DOHH2 (cell line): ENCODE measurements around the gene AHNAK.

ENCODE experiments used
- H3F3A ChIP-seq: fragments of 200-600 bp; sonication (generic), shearing (Covaris generic); 2 replicates; pipeline ENCODE4 v1.6.0; 2016; ENCODE audit warnings: antibody characterized with exemption, mild to moderate bottlenecking; ENCODE audit not compliant: control insufficient read depth, insufficient read depth
- H3K27ac ChIP-seq: fragments of 200-600 bp; sonication (generic); 2 replicates; pipeline ENCODE4 v1.5.1; 2014; ENCODE audit warnings: low read depth, mild to moderate bottlenecking, low read length, moderate library complexity
- H3K27me3 ChIP-seq: fragments of 200-600 bp; sonication (generic); 2 replicates; pipeline ENCODE4 v1.6.1; 2014; ENCODE audit warnings: mild to moderate bottlenecking, low read length, mixed read lengths; ENCODE audit not compliant: control insufficient read depth
- H3K36me3 ChIP-seq: fragments of 200-600 bp; sonication (generic); 2 replicates; pipeline ENCODE4 v1.6.1; 2014; ENCODE audit warnings: mild to moderate bottlenecking, low read length, moderate library complexity, mixed read lengths; ENCODE audit not compliant: control insufficient read depth
- H3K4me1 ChIP-seq: fragments of 200-600 bp; sonication (generic); 2 replicates; pipeline ENCODE4 v1.6.1; 2014; ENCODE audit warnings: mild to moderate bottlenecking, low read length, mixed read lengths; ENCODE audit not compliant: control insufficient read depth
- H3K4me2 ChIP-seq: fragments of 200-600 bp; sonication (generic); 2 replicates; pipeline ENCODE4 v1.6.0; 2014; ENCODE audit warnings: mild to moderate bottlenecking, low read length, moderate library complexity
- H3K4me3 ChIP-seq: fragments of 200-600 bp; sonication (generic); 2 replicates; pipeline ENCODE4 v1.5.1; 2014; ENCODE audit warnings: mild to moderate bottlenecking, low read length, mixed read lengths
- H3K79me2 ChIP-seq: fragments of 200-600 bp; sonication (generic); 2 replicates; pipeline ENCODE4 v1.6.1; 2014; ENCODE audit warnings: mild to moderate bottlenecking, low read length, mixed read lengths; ENCODE audit not compliant: control insufficient read depth
- H3K9me2 ChIP-seq: fragments of 200-600 bp; sonication (generic); replicated peaks from 2 replicates; pipeline ENCODE4 v1.6.1; 2014; ENCODE audit warnings: mild to moderate bottlenecking, low read length, mixed read lengths; ENCODE audit not compliant: control insufficient read depth
- H3K9me3 ChIP-seq: fragments of 200-600 bp; sonication (generic); 2 replicates; pipeline ENCODE4 v1.6.1; 2014; ENCODE audit warnings: antibody characterized with exemption, low read length, mixed read lengths; ENCODE audit not compliant: control insufficient read depth, insufficient read depth
- H4K20me1 ChIP-seq: fragments of 200-600 bp; sonication (generic); 2 replicates; pipeline ENCODE4 v1.6.0; 2014; ENCODE audit warnings: low read depth, mild to moderate bottlenecking, antibody characterized with exemption, low read length, moderate library complexity; ENCODE audit not compliant: control insufficient read depth, insufficient read depth
- EZH2phosphoT487 ChIP-seq: fragments of 200-600 bp; sonication (generic); IDR thresholded peaks from 2 replicates; pipeline ENCODE4 v1.6.1; 2017; ENCODE audit warnings: borderline replicate concordance, mild to moderate bottlenecking, antibody characterized with exemption, low read length, moderate library complexity, mixed read lengths
- TF ChIP-seq, protein P1 (sequence below): fragments of 200-600 bp; sonication (generic); IDR thresholded peaks from one replicate; pipeline ENCODE4 v1.5.1; 2014; ENCODE audit warnings: antibody characterized with exemption, mild to moderate bottlenecking, low read depth, low read length; ENCODE audit not compliant: poor library complexity, severe bottlenecking

The AHNAK gene

GRCh38 chr11:62487136-62487535 lies 59.5 kb downstream of the AHNAK start:
- Histone ChIP-seq H3K79me2 (no peaks in the 10 kb centered on the region), H3K4me1 (no peaks in the 10 kb centered on the region), H3K9me3 (no peaks in the 10 kb centered on the region), H3F3A (no peaks in the 10 kb centered on the region), H3K27me3 (peaks cover 3% of the 10 kb centered on the region; the same call in 1 of the 2 replicates), H3K27ac (no peak overlapping the region), H3K4me2 (no peak overlapping the region), H4K20me1 (no peaks in the 10 kb centered on the region), H3K36me3 (no peaks in the 10 kb centered on the region), H3K4me3 (no peak overlapping the region), H3K9me2 (no peaks in the 10 kb centered on the region)
- no peak for TF ChIP-seq EZH2phosphoT487
- TF ChIP-seq, protein P1, sequence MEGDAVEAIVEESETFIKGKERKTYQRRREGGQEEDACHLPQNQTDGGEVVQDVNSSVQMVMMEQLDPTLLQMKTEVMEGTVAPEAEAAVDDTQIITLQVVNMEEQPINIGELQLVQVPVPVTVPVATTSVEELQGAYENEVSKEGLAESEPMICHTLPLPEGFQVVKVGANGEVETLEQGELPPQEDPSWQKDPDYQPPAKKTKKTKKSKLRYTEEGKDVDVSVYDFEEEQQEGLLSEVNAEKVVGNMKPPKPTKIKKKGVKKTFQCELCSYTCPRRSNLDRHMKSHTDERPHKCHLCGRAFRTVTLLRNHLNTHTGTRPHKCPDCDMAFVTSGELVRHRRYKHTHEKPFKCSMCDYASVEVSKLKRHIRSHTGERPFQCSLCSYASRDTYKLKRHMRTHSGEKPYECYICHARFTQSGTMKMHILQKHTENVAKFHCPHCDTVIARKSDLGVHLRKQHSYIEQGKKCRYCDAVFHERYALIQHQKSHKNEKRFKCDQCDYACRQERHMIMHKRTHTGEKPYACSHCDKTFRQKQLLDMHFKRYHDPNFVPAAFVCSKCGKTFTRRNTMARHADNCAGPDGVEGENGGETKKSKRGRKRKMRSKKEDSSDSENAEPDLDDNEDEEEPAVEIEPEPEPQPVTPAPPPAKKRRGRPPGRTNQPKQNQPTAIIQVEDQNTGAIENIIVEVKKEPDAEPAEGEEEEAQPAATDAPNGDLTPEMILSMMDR = no peak

DNA sequence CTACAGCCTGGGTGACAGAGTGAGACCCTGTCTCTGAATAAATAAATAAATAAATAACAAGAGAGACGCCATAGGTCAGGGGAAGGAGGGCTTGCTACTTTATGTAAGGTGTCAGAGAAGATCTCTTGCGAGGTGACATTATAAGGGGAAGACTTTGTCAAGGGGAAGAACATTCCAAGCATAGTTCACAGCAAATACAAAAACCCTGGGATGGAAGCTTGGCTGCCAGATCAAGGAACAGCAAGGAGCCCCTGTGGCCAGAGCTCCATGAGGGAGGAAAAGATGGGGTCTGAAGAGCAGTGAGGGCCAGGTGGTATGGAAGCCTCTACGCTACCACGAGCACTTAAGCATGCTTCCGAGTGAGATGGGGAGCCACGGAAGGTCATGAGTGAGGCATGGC lies 62.3 kb downstream of the AHNAK start:
- TF ChIP-seq EZH2phosphoT487 = no peak
- TF ChIP-seq, protein P1 = no peak
- no peaks in the 10 kb centered on the region for H3K4me1 ChIP-seq
- no peaks in the 10 kb centered on the region for H3K9me2 ChIP-seq
- no peaks in the 10 kb centered on the region for H4K20me1 ChIP-seq
- no peaks in the 10 kb centered on the region for H3F3A ChIP-seq
- H3K9me3 ChIP-seq = no peaks in the 10 kb centered on the region
- H3K36me3 ChIP-seq = no peaks in the 10 kb centered on the region
- H3K27ac ChIP-seq = no peak overlapping the region
- no peaks in the 10 kb centered on the region for H3K79me2 ChIP-seq
- H3K4me3 ChIP-seq = no peak overlapping the region
- H3K27me3 ChIP-seq = peaks cover 3% of the 10 kb centered on the region; the same call in 1 of the 2 replicates
- H3K4me2 ChIP-seq = no peak overlapping the region

DNA sequence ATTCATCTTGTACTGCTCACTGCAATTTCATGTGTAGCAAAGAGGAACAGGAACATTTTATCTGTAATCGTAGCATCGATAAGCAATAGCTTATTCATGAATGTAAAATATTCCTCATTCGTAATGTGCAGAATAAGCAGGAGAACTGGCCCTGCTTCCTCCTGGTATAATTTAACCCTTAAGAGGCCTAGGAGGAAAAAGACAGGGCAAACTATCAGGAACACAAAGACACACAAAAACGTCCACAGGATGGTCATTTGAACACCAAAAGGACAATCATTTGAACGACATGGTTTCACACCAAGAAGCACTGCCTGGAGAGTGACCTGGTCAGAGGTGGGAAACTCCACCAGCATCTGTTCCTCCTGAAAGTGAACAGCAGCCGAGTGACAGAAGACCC lies 63.9 kb downstream of the AHNAK start:
- no peak overlapping the region for H3K27ac ChIP-seq
- no peak for TF ChIP-seq EZH2phosphoT487
- TF ChIP-seq, protein P1 = no peak

More for the DNA sequence above, 63.9 kb downstream of the AHNAK start:
- H3K4me1 ChIP-seq = no peaks in the 10 kb centered on the region
- no peak overlapping the region for H3K4me2 ChIP-seq
- no peak overlapping the region for H3K4me3 ChIP-seq
- no peaks in the 10 kb centered on the region for H3F3A ChIP-seq
- H3K79me2 ChIP-seq = no peaks in the 10 kb centered on the region
- no peaks in the 10 kb centered on the region for H4K20me1 ChIP-seq
- no peaks in the 10 kb centered on the region for H3K9me3 ChIP-seq
- H3K27me3 ChIP-seq = peaks cover 3% of the 10 kb centered on the region; the same call in 1 of the 2 replicates
- H3K36me3 ChIP-seq = no peaks in the 10 kb centered on the region
- no peaks in the 10 kb centered on the region for H3K9me2 ChIP-seq
